T-helper 22 cell (primary cell): ENCODE results near the gene STARD10.

Source experiments
- DNase-seq: peaks from one replicate; pipeline ENCODE4 v3.0.0-alpha.2; 2020; ENCODE audit warnings: low read depth

The STARD10 gene

DNA sequence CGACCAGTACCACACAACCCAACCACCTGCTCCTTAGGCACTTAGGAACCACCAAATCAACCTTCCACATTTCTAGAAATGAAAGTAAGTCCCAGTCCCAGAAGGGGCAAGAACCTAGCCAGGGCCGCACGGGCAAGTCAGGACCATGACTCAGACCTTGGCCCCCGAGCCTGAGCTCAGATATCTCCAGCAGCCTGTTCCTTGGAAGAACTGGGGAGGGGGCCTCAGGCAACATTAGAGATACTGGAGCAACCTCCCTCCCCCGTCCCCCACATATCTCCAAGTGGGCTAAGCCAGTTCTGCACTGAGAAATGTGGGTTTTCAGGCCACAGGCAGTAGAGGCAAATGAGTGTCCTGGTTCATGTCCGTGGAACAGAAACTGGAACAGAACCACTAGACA, 49.4 kb downstream of the STARD10 start:
- DNase-seq, result no peak

DNA sequence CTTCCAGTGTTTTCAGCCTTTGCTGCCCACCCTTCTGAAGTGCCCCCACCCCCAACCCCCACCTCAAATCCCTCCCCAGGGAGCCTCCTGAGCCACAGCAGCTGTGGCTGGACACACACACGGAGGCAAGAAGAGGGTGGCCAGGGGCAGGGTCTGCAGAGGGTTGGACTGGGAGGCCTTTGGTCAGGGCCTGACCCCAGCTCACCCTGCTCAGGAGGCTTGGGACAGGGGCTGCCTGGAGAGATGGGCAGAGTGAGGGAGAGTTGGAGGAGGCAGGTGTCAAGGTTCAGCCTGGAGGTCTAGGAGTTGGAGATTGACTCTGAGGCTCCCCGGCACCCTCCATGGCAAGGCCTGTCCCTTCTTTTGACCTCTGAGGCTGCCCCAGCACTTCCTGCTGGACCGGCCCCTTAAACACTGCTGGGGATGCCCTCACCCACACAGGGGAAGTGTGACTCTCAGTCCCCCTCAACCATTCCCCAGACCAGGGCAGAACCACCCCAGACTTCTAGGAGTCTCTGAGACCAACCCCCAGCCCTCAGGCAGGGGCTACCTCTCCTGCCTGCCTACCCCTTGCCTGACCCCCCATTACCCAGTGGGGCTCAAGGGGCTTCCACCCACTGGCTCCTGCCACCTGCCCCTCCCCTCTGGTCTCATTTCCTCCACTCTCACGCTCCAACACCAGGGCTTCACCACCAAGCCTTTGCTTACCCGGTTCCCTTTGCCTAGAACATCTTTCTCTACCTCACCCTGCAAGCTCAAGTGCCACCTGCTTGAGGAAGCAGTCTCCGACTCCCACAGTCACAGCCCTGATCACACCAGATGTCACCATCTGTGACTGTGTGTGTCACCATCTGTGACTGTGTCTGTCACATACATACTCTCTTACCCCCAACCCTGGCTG, 50.3 kb downstream of the STARD10 start:
- no peak for DNase-seq

DNA sequence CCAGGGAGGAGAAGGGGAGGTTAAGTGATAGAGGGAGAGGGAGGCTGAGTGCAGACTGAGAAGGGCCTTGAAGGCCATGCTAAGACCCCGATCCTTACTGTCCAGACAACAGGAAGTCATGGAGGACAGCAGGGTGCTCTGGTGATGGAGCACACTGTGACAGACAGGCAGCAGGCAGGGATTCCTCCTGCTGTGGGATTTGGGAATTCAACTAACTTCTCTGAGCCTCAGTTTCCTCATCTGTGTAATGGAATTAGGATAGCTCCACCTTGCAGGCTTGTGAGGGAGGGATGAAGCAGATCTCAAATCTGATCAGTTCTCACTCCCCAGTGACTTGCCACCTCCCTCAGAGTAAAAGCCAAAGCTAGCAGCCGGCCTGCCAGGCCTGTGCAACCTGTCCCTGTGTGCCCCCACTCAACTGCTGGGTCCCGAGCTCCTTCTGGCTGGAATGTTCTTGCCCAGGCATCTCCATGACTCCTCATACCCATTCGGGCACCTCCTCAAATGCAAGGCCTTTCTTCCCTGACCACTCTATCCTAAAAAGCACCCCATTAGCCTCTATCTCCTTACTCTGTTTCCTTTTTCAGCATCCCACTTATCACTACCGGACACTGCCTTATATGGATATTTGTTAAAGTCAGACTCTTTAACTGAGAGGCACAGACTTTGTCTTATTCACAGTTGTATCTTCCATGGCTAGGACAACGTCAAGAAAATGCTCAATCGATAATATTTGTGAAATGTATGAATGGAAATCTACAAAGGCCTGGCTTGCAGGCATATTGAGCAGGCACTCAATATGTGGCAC, 51.1 kb downstream of the STARD10 start:
- no peak for DNase-seq

DNA sequence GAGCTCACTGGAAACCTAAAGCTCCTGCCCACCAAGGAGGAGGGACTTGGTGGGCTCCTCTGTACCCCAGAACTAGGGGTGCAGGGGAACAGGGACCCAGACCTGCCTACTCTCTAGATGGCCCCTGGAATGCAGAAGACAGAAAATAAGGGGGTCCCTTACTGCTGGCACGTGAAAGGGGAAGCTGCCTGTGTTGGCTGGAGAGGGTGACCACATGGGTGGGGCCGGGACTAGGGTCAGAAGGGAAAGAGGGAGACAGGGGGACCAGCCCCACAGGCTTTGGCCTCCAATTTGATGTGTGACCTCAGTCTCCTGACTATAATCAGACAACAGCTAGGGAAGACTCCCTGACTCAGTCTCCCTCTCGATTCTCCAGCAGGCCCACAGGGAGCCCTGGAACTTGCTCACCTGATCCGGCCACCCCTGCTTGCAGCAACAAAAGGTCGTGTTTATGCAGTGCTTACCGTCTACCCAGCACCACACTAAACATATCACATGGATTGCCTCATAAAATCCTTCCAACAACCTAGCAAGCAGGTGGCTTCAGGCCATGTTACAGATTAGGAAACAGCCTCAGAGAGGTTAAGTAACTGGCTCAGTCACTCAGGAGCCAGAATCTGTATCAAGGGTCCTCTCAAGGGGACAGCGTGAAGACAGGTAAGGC, 51.9 kb downstream of the STARD10 start:
- DNase-seq, result no peak

DNA sequence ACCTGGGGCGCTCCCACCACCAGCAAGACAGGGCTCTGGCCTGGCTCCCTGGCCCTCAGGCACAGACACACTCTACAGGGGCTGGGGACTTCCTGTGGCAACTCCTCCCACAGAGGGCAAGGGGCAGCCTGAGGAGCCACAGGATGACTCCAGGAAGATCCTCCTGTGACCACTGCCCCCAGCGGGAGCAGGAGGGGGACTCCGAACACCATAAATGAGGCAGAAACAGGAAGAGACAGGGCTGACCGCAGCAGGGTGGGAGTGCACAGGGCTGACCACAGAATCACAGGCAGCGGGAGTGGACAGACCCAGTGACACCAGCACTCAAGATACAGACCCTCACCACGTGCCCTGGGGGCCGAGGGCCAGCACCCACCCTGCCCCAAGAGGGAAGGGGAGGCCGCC, 52.4 kb downstream of the STARD10 start:
- no peak for DNase-seq

DNA sequence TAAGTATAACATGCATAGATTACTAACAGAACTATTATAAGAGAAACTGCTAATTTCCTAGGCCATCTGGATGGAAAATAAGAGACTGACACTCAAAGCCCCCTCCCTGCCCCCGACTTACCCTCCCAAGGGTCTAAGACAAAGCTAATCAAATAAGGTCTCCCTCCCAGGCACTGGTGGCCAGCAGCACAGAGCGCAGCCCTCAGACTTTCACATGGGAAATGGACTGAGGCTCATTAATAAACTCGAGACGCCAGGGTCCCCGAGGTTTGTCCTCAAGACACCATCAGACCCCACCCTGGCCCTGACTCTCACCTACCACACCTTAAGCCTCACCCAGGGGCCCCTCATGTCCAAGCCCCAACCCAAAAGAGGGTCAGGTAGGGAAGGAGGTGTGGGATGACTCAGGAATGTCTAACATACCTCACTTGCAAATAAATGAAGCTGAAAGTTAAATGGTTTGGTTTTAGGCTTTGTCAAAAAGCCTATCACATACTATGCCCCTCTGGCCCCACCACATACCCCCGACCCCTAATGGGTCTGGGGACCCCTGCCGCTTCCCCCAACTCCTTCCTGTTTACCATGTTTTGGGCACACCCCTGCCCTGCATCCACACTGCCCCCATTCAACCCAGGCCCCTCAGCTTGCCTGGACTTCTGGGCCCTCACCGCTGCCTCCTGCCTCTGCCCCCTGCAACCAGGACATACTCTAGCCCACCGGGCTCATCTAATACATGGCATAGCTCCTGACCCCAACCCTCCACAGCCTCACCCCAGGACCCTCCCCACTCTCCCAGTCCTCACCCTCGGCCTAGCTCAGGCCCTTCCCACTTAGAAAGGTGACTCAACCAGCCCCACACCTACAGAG, 53.1 kb downstream of the STARD10 start:
- no peak for DNase-seq

DNA sequence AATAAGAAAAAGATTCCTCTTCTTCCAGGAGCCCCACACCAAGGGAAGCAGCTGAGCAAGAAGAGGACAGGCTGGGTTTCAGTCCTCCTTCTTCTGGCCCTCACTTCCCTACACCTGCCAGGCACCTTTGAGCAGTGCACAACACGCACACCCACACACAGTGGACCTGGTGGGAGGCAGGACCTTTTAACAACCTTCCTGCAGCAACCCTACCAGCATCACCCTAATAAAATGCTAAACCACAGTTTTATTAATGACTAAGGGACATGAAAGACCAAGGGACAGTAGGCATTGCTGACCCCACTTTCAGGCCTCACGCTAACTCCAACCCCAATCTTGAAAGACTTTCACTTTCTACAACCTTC, 53.8 kb downstream of the STARD10 start:
- DNase-seq, result no peak

DNA sequence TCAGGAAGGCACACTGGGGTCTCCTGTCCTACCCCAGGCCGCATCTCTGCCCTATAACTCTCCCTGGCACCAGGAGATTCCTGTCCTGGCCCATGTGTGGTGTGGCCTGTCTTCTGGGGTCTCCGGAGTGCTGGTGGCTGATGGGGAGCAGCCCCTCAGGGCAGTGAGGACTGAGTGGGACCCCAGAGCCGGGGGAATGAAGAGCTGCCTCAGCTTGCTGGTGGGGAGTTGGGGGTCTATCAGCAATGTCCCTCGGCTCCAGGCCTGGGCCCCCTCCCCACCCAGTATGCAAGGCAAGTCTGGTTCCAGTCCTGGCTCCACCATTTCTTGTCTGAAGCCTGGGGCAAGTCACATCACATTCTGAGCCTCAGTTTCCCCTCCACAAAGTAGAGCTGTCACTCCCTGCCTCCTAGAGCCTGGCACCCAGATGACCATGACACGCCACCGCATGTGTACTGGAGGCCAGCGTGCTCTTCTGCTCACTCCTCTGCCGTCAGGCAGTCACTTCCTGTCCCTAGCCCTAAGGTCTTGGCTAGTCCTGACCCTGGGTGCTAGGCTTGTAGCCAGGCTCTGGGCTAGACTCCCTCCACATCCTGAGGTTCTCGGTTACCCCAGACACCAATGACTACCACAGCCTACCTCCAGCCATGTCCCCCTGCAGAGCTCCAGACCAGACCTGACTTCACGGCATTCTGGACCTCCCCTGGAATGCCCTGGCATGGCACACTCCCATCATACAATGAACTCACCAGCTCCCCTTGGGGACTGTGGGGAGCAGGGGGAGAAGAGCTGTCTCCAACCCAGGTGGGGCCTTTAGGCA, 54.4 kb downstream of the STARD10 start:
- DNase-seq, result no peak

DNA sequence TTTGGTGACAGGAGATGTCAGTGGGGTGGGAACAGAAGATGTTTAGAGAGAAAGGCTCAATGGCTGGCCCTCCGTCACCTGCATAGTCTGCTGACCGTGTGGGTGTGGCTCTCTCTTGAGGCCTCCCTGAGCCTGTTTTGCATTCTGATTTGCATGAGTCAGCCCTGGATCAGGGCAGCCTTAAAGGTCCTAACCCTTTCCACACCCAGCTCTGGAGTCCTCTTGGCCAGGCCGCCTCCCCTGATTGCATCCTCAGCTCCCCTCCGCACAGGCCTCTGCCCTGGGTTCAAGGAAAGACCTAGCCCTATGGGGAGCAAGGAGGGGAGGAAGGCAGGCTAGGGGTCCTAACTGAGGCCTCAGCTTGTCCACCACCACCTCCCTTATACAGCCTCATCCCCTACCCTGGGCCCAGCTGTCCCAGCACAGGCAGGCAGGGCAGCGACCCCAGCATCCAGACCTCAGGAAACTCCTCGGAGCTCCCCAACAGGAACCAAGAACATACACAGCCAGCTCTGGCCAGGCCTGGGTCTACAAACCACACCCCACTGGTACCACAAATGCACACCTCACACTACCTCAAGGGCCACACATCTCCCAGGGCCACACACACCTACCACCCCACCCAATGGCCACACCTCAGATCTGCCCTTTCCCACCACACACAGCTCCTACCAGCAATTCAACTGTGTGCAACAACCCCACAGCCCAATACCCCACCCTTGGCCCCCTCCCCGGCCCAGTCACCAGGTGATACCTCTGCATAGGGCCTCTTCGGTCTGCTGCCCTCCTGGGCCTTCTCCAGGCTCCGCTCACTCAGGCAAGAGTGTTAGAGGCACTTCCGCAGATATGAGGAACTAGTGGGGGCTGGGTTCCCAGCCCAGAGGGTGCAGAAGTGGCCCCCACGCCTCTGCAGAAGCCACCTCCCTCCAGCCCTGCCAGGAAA, 55.4 kb downstream of the STARD10 start:
- no peak for DNase-seq

DNA sequence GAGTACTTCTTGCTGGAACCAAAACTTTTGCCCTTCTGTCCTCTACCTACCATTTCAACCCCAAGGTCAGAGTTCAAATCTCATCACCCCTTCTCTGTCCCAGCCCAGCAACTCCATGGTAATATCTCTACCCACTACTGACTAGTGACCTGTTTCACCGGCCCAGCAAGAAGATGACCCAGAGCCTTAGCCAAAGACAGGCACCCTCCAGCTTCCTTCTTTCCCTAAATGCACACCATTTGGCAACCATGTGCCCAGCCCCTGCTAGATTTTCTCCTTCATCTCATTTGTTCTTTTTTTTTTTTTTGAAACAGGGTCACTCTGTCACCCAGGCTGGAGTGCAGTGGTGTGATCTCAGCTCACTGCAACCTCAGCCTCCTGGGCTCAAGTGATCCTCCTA, 56.5 kb downstream of the STARD10 start:
- DNase-seq, result no peak

DNA sequence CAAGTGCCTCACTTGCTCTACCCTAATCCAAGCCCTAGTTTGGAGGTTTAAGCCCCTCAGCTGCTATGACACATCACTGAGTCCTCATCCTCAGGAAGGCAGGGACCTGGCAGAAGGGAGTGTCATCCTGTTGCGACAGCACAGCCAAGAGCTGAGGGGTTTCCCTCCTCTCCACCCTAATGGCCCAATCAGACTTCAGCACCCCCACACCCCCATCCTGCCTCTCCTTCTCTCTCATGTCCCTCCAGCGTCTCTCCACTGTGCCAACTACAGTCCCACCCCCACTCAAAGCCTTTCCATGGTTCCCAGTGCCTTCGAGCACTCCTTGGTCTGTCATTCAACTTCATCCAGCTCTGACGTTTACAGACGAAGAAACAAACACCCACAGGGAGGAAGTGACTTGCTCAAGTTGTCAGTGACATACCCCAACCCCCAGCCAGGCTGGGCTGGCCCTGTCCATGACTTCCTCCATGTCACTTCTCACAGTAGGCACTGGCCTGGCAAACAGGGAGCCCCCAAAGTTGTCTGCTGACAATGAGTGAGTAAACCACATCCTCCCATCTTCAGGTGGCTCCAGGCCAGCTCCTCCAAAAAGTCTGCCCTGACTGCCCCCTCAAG, 57.3 kb downstream of the STARD10 start:
- peak; percentile 66 for DNase-seq

DNA sequence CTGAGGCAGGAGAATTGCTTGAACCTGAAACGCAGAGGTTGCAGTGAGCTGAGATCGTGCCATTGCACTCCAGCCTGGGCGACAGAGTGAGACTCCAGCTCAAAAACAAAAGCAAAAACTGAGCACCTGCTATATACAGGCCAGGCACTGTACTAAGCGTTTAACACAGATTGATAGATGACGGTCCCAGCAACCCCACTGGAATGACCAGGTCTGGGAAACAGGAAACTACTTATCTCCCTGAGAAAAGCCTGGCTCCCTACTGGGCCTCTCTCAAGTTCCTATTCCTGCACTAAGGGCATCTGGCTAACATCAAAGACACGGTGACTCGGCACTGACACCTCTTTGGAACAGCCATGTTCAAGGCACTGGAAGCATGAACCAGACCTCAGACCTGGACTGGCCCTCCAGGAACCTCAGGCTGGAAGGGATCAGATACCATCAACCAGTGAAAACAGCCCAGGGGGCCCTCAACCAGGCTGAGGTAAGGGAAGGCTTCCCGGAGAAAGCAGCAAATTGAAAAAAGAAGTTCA, 58.3 kb downstream of the STARD10 start:
- no peak for DNase-seq

DNA sequence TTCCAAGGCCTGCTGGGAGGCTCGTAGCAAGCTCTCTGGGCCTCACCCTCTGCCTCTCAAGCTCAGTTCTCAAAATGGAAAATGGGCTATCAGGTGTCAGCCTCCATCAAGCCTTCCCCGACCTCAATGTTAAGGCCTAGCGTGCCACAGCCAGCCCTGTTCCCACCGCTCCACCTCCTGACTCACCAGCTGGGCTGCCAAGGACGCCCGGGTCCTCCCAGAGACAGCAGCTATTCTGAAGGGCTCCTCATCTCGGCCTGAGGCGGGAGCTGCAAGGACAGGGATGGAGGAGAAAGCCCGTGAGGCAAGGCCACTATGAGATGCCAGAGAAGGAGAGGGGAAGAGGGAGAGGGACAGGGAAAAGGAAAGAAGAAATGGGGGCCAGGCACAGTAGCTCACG, 61.5 kb downstream of the STARD10 start:
- DNase-seq, result no peak

DNA sequence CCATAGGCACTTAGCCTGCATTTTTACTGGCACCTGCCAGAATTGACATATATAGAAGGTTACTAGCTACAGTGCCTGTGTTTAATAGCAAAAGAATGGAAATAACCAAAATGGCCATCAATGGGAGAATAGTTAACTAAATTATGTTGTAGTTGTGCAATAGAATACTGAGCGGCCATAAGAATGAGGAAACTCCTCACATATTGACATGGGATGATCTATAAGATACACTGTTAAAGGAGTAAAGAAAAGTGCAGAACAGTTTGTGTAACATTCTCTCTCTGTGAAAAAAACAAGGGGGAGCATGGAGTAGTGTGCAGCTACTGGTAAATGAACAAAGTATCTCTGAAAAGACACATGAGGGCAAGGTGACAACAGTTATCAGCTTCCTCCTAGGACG, 63.1 kb downstream of the STARD10 start:
- no peak for DNase-seq

DNA sequence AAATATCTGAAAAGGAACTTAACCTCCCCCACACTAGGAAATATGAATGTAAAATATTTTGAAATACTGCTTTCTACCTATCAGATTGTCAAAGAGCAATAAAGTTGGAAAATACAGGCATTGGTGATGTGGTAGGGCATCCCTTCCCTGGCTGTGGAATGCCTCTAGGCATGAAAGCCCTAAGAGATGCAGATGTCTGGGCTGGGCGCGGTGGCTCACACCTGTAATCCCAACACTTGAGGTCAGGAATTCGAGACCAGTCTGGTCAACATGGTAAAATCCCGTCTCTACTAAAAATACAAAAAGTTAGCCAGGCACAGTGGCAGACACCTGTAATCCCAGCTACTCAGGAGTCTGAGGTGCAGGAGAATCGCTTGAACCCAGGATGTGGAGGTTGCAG, 63.6 kb downstream of the STARD10 start:
- DNase-seq, result no peak

DNA sequence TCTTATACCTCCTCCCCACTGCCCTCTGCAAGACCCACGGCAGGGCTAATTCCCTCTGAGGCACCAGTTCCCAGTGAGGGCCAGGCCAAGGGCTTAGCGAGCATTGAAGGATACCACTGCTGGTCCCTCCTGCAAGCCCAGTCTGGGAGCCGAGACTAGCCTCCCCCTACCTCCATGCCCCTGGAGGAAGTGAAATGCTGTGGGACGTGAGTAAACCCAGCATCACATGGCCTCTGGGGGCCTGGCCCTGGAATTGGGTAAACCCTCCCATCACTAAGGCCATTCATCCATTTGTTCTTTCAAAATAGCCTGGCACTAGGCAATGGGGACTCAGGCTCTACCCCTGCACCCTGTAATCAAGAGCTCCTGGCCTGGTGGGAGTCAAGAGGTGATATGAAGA, 66.3 kb downstream of the STARD10 start:
- DNase-seq, result no peak

DNA sequence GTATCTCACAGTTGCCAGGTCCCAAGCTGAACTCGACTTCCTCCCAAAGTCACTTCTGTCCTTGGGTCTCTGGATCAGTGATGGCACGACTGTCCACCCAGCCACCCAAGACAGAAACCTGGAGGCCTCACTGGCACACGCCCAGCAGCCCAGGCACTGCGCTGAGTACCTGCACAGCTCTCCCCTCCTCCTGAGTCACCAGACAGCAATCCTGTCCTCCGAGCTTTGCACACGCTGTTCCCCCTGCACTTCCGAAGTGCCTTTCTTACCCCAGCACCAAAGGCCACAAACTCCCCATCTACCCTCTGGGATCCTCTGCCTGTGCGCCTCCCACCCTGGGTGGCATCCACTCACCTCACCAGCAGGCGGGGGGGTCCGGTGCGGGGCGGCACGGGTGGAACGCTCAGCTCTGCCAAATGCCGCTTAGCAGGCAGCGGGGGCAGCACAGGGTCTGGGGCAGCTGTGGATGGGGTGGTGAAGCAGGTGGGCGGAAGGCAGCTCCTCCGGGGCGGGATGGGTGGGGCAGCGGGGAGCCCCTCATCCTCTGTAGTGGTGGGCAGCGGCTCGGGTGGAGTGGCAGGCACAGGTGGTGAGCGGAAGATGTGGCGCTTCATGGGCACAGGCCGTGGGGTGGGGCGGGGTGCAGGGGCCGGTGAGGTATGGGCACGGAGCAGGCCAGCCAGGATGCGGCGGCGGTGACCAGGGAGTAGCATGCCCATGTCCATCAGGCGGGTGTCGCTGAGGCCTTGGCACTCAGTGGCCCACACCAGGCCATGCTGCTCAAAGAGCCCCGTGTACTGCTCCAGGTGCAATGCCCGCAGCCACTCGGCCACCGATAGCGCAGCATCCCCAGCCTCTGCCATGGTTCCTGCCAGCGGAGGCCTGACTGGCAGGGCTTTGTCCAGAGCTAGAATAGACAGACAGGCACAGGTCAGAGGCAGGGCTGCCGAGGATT, 67.3 kb downstream of the STARD10 start:
- DNase-seq, result no peak

DNA sequence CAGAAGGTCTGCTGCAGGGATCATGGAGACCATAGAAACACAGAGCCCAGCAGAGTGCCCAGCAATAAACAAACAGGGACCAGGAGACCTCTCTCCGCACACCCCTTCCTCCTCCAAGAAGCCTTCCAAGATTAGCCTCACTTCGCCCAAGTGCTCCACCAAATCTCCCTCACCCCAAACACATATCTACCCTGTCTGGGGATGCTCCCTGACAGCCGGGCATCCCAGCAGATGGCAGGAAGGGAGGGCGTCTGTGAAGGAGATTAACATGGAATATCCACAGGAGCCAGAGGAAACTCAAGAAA, 68.2 kb downstream of the STARD10 start:
- DNase-seq, result no peak
